Coronary artery (tissue), 2 donors: ENCODE data around the gene C18orf63.
"Not testable (repeated sequence)": the region's sequence is repeated elsewhere in the genome, so short reads cannot be mapped to it uniquely, and the experiment has no call there.

Experiments
- DNase-seq: peaks from one replicate; pipeline ENCODE4 v3.0.0-alpha.2; 2017; ENCODE audit warnings: low spot score
- H3K27ac ChIP-seq, 2 donors: fragments of 200-600 bp; sonication (generic); one replicate each; pipeline ENCODE4 v1.5.1; 2016 to 2019
- H3K4me3 ChIP-seq: fragments of 200-600 bp; sonication (generic); 2 replicates; pipeline ENCODE4 v1.5.1; 2016; ENCODE audit warnings: mild to moderate bottlenecking, moderate library complexity
- CTCF ChIP-seq: fragments of 200-600 bp; sonication (generic); IDR thresholded peaks from one replicate; pipeline ENCODE4 v1.5.1; 2019; ENCODE audit warnings: antibody characterized with exemption

Gene C18orf63

GRCh38 chr18:74291472-74291770 lies 24.2 kb upstream of the C18orf63 start:
- no peak for DNase-seq
- no peak for TF ChIP-seq CTCF
- Histone ChIP-seq H3K4me3 (peak overlapping the region; percentile 94), H3K27ac (peak overlapping the region; percentile 62 to 72)

GRCh38 chr18:74291771-74292540 lies 23.7 kb upstream of the C18orf63 start, which contains the start of gene CYB5A:
CYB5A (minus strand) TSS chr18:74291963; CDS start chr18:74291875, 88 bp downstream.
- no peak for TF ChIP-seq CTCF
- peak; percentile 98 for DNase-seq
- Histone ChIP-seq H3K27ac (peak within 1 kb of the TSS; percentile 62 to 72), H3K4me3 (peak within 1 kb of the TSS; percentile 94)

- no peak for DNase-seq
- no peak for TF ChIP-seq CTCF
- H3K4me3 ChIP-seq: peak overlapping the region; percentile 94
- peak overlapping the region; percentile 62 to 72 for H3K27ac ChIP-seq
Observed at GRCh38 chr18:74292541-74292858, 23.1 kb upstream of the C18orf63 start.

GRCh38 chr18:74292982-74293381 lies 22.7 kb upstream of the C18orf63 start:
- DNase-seq, H3K4me3 ChIP-seq, H3K27ac ChIP-seq: not testable (repeated sequence)

- no peak for DNase-seq
- H3K4me3 ChIP-seq: no peak overlapping the region
Observed at GRCh38 chr18:74294526-74294925, 21.1 kb upstream of the C18orf63 start.

GRCh38 chr18:74299162-74299561 lies 16.5 kb upstream of the C18orf63 start:
- no peak for TF ChIP-seq CTCF
- DNase-seq: no peak

More at GRCh38 chr18:74294526-74294925, 21.1 kb upstream of the C18orf63 start:
- H3K27ac ChIP-seq: no peak overlapping the region
- TF ChIP-seq CTCF: no peak

GRCh38 chr18:74299746-74300145 lies 15.9 kb upstream of the C18orf63 start:
- no peak for TF ChIP-seq CTCF
- no peak overlapping the region for H3K27ac ChIP-seq
- no peak for DNase-seq
- H3K4me3 ChIP-seq: no peak overlapping the region

More at GRCh38 chr18:74299162-74299561, 16.5 kb upstream of the C18orf63 start:
- Histone ChIP-seq H3K27ac (no peak overlapping the region), H3K4me3 (no peak overlapping the region)
